Measurements from ENCODE around the gene COPG2.
"Not testable (repeated sequence)": the region's sequence is repeated elsewhere in the genome, so short reads cannot be mapped to it uniquely, and the experiment has no call there.

Gene COPG2

DNA sequence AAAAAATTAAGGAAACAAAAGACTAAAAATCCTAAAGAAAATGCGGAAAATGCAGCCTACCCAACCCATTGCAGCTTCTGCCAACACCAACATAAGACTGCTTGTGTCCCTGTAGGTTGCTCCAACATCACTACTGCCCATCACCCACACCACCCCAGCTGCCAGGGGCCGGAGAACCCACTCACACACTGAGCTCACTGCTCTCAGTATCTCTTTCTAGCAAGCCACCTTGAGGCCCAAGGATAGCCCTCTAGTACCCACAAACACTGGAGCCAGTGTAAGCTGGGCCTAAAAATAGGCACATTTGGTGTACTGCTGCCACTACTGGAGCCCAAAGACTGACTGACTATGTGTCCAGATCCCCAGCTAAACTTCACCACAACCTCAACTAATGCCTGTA is 109.4 kb downstream of the COPG2 start:
- DNase-seq = no peak

DNA sequence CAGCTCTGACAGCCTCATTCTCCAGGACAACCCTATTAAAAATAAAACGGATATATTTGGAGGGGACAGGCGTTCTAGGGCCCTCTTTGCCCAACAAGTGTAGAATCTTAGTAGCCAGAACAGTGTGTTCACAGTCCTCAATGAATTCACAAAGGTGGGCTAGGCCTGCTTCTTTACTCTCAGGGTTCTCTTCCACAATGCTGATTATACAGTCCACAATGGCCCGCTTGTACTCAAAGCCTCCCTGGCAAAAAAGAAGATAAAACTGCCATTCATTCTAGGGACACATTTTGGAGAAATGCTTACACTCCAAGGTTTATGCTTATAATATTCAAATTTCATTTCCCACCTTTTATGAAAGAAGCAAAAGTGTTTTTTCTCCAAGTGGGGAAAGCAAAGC is 114.1 kb downstream of the COPG2 start:
- DNase-seq = no peak

DNA sequence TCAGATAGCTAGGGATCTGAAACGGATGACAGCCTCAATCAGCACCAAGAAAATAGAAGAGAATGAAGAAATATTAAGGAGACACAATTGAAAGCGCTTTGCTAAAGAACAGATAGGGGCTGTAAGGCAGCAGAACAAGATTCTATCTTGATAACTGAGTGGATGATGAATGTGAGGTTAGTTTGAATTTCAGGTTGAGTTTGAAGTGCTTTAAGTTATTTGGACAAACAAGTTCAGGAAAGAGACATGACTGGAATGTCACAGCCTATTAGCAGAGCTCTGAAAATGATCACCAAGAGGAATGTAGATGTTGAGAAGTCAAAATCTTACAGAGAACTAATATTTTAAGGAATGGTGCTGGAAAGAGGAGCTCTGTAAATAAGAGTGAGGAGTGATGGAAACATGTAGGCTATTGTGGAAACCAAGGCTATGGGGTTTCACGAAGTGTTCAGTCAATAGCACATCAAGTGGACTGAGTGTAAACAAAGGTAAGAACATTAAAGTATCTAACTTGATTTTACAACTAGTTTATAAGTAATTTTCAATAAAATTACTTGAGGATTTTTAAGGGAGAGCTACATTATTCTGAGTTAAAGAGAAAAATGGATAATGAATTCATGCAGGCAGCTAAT is 115.0 kb downstream of the COPG2 start:
- no peak for DNase-seq

GRCh38 chr7:130544356-130544755 is 124.2 kb downstream of the COPG2 start:
- no peak for DNase-seq

DNA sequence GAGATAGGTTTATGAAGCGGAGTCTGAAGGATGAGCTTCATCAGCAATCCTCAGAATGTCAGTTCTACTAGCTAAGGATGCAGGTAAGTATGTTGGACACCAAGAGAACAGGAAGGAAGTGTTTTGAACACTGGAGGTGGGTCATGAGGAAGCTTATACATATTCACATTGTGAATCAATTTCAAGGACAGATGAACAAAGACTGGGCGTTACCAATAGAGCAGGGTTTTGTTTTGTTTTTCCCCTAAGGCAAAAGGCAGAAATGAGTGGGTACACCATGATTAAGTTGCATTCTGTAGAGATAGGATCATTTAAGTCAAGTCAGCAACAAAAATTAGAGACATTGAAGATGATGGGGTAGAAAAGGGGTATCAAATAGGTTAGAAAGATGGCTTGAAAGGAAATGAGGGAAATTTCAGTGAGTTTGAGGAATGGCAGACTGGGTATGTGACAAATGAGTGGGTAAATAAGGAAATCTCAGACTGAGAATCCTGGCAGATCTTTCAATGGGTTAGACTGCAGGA is 125.0 kb downstream of the COPG2 start:
- no peak for DNase-seq

DNA sequence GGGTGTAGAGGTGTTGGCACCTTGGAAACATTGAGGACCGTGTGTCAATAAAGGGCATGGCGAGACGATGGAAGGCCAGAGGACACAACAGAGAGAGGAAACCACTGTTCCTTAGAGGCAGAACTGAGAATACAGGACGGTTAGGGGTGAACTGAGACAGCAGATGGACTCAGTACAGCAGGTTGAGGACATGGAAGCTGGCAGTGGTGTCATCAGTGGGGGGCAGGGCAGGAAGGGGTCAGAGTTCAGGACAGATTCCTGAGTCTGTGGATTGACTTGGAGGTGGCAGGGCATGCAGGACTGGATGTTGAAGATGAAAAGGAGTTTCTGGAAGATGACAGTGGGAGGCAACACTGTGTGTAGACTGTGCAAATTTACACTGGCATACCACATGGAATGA is 126.3 kb downstream of the COPG2 start:
- DNase-seq = not testable (repeated sequence)

- not testable (repeated sequence) for DNase-seq
These were observed 127.3 kb downstream of the COPG2 start for GRCh38 chr7:130541287-130541686.

DNA sequence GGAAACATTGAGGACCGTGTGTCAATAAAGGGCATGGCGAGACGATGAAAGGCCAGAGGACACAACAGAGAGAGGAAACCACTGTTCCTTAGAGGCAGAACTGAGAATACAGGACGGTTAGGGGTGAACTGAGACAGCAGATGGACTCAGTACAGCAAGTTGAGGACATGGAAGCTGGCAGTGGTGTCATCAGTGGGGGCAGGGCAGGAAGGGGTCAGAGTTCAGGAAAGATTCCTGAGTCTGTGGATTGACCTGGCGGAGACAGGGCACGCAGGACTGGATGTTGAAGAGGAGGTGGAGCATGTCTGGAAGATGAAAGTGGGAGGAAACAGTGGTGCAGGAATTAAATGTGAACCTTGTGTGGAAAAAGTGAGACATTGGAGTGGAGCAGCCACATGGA is 130.7 kb downstream of the COPG2 start:
- DNase-seq = not testable (repeated sequence)

DNA sequence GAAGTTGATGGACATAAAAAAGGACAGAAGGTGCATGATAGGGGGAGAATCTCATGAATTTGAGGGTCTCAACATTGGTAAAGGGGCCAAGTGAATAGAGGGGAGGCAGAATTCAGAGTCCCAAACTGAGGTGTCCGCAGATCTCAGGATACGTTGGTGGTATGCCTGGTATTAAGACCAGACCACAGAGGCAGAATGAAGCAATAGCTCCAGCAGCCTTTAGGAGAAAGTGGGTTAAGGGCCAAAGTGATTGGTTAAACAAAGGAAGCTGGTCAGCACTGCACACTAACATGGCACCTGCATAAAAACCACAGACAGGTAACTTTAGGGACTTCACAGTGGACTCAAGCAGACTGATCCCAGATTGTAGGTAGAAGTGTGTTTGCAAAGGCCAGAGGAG is 139.1 kb downstream of the COPG2 start:
- no peak for DNase-seq

DNA sequence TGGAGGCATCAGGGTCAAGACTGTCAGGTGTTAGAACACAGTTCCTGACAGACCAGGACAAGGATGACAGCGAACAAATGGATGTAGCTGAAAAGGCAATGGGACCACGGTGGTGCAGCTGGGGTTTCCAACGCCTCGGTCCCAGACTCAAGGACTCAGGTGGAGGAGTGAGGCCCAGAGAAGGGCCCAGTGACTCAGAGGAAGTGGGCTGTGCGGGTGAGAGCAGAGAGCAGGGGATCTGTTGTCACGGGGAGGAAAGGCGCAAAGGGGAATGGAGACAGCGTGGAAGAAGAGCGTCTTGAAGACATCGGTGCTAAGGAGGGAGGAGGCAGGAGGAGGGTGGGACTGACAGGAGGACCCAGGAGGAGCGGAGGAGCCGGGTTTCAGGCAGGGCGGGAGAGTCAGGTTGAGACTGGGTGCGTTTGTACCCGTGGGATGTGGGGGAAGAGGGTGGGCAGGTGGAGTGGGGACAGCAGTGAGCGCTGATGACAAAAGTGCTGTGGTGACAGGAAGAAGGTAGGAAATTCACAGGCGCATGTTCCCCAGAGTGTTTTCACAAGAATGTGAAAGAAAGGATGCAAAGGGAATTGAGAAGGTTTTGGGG is 140.7 kb downstream of the COPG2 start:
- not testable (repeated sequence) for DNase-seq

- DNase-seq = no peak
These were observed 143.9 kb downstream of the COPG2 start for GRCh38 chr7:130524628-130525027.

- DNase-seq = not testable (repeated sequence)
These were observed 144.9 kb downstream of the COPG2 start for GRCh38 chr7:130523519-130524125.

GRCh38 chr7:130521258-130521951 is 147.1 kb downstream of the COPG2 start:
- no peak for DNase-seq

- DNase-seq = no peak
These were observed 153.1 kb downstream of the COPG2 start for GRCh38 chr7:130515315-130516040.

DNA sequence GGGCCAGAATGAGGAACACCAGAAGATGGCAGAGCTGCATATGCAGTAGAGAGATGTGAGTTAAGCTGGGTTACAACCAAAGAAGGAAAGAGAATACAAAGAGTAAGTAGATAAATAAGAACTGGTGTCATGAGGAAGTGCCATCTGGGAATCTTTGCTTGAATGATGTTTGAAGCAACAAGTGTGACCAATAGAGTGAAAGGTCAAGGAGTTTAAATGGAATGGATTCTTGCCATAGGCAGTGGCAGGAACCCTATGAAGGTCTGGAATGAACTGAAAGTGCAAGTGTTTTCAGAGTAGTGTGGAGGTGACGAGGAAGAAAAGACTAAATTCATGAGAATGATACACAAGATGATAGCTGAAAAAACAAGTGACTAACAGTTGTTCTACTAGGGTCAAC is 155.1 kb downstream of the COPG2 start:
- DNase-seq = no peak

DNA sequence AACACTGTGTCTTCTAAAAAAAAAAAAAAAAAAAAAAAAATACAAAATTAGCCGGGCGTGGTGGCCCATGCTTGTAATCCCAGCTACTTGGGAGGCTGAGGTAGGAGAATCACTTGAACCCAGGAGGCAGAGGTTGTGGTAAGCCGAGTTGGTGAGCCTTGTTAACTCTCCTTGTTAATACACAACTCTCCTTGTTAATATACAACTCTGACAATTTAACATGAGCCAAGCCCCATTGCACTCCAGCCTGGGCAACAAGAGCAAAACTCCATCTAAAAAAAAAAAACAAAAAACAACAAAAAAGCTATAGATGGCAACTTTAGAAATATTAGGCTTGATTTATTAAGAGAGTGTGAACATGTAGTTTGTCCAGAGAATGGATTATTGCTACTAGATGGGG is 156.5 kb downstream of the COPG2 start:
- DNase-seq = not testable (repeated sequence)

DNA sequence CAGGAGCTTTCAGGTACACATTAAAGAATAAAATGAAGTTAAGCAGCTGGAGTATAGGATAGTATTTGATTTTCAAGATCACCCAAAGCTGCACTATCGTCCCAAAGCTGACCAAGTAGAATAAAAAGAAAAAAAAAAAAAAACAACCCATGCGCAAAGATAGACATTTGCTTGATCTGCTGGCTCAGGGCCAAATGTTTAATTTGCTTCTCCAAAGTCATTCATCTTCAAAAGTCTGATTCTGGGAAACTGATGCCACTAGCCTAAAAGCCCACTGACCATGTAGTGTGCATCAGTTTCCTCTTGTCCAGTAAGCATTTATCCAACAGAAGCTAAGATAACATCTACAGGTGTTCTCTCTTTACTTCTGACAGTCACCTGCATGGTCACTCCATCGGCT is 162.2 kb downstream of the COPG2 start:
- DNase-seq = no peak

DNA sequence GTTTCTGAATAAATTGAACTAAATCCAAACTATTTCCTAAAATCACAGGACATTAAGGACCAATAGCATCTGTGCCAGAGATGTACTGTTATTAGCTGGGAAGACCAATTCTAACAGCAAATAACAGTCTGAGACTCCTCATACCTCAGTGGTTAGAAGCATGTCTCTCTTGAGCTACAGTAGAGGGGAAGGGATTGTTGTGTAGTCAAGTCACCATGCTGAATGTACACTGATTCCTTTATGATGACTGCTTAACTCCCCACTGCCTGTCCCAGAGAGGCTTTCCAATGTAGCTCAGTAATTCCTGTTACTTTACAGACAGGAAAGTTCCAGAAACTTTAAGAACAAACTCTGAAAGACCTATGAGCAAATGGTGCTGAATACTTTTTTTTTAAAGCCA is 162.8 kb downstream of the COPG2 start:
- DNase-seq = no peak

DNA sequence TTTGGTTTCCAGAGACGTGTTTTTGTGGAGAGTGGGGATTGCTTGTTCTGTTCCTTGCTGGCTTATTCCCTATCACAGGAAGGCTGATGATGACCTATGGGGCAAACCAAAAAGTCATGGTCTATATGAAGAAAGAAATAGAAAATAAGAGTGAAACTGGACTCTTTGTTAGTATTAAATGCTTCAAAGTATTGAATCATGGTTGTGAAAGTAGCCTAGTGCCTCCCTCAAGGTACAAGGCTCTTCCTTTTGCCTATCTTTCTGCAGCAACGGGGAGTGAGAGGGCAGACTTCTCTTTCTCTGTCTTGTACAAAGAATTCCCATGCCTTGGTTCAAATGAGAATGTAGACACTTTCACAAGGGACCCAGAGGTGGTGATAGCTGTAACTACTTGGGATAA is 167.6 kb downstream of the COPG2 start:
- DNase-seq = no peak

GRCh38 chr7:130500463-130500862 is 168.1 kb downstream of the COPG2 start:
- no peak for DNase-seq

GRCh38 chr7:130494431-130494858 is 174.1 kb downstream of the COPG2 start:
- no peak for DNase-seq

- no peak for DNase-seq
These were observed 175.2 kb downstream of the COPG2 start for GRCh38 chr7:130493275-130493873.
